ENCODE measurements around the gene ZC3H12C. TPM values are rescaled to one million over a fixed set of nuclear protein-coding genes. Genes with fewer than 3 reads are reported as not detected.

The ZC3H12C gene
- total RNA-seq, 2 donors from 2014 or later, result 9.2 to 18.8 TPM

GRCh38 chr11:110100476-110101240 is 7.5 kb downstream of the ZC3H12C start:
- H3K27me3 ChIP-seq, result no peaks in the 10 kb centered on the region
- intact Hi-C loops (cut with DNase I), result no loop called here
- no peak for DNase-seq
- TF ChIP-seq CTCF (IDR thresholded peaks at IDR 0.05), result no peak
- H3K9me3 ChIP-seq, result no peaks in the 10 kb centered on the region
- no peaks in the 10 kb centered on the region for H3K4me1 ChIP-seq
- H3K9ac ChIP-seq (ENCODE audit: low read depth in 2 of 2, low read length in 2 of 2), result no peak overlapping the region
- no peaks in the 10 kb centered on the region for H3K36me3 ChIP-seq
- H3K27ac ChIP-seq, result no peak overlapping the region
- H3K4me3 ChIP-seq, result no peak overlapping the region

- intact Hi-C loops (cut with DNase I), result no loop called here
- H3K27ac ChIP-seq, result no peak overlapping the region
- H3K4me3 ChIP-seq, result no peak overlapping the region
- no peaks in the 10 kb centered on the region for H3K36me3 ChIP-seq
- H3K4me1 ChIP-seq, result no peaks in the 10 kb centered on the region
- no peak overlapping the region for H3K9ac ChIP-seq (ENCODE audit: low read depth in 2 of 2, low read length in 2 of 2)
- H3K9me3 ChIP-seq, result no peaks in the 10 kb centered on the region
- no peaks in the 10 kb centered on the region for H3K27me3 ChIP-seq
- no peak for TF ChIP-seq CTCF (IDR thresholded peaks at IDR 0.05)
- no peak for DNase-seq
These were observed 13.6 kb downstream of the ZC3H12C start for GRCh38 chr11:110106713-110107274.

DNA sequence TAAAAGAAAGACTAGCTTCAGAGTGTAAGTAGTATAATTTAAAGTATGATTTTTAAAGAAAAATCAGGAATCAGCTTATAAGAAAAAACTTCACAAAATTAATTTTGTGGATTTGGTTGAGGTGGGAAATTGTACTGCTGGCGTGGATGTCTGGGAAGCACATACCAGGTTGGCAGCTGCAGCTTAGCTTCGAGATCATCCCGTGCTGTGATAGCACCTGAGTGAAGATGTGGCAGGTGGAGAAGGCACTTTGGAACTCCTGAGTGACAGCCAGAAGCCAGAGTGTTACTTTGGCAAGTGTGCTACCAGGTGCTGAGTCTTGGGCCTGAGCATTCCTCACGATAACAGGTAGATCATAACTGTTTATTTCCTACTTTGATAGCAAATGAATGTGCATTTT is 17.7 kb downstream of the ZC3H12C start:
- TF ChIP-seq CTCF (IDR thresholded peaks at IDR 0.05), result no peak
- no peak overlapping the region for H3K4me3 ChIP-seq

DNA sequence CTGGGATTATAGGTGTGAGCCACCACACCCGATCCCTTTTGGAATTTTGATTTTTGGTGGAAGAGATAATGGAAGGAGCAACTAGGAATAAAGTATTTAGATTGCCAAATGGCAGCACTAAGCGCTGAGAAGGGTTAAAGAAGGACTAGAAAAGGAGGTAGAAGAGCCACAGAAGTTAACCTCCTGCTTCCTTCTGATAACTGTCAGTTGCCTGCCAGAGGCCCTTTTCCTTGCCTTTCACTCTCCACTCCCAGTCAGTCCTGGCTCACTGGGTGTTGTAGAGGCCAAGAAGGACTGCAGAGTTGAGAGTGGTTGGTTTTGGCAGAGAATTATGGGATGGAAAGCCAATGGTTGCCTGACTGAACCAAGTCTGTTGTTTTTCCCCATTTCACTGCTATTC is 19.3 kb downstream of the ZC3H12C start:
- H3K27ac ChIP-seq, result no peak overlapping the region
- no peak for TF ChIP-seq CTCF (IDR thresholded peaks at IDR 0.05)
- intact Hi-C loops (cut with DNase I), result no loop called here
- H3K36me3 ChIP-seq, result no peaks in the 10 kb centered on the region
- no peak overlapping the region for H3K9ac ChIP-seq (ENCODE audit: low read depth in 2 of 2, low read length in 2 of 2)
- no peaks in the 10 kb centered on the region for H3K4me1 ChIP-seq
- H3K27me3 ChIP-seq, result no peaks in the 10 kb centered on the region
- H3K4me3 ChIP-seq, result no peak overlapping the region
- H3K9me3 ChIP-seq, result no peaks in the 10 kb centered on the region
- no peak for DNase-seq

More for the DNA sequence above, 17.7 kb downstream of the ZC3H12C start:
- Histone ChIP-seq H3K9ac (ENCODE audit: low read depth in 2 of 2, low read length in 2 of 2) (no peak overlapping the region), H3K27me3 (no peaks in the 10 kb centered on the region), H3K4me1 (no peaks in the 10 kb centered on the region), H3K27ac (no peak overlapping the region), H3K9me3 (no peaks in the 10 kb centered on the region), H3K36me3 (no peaks in the 10 kb centered on the region)
- no peak for DNase-seq
- intact Hi-C loops (cut with DNase I), result no loop called here

DNA sequence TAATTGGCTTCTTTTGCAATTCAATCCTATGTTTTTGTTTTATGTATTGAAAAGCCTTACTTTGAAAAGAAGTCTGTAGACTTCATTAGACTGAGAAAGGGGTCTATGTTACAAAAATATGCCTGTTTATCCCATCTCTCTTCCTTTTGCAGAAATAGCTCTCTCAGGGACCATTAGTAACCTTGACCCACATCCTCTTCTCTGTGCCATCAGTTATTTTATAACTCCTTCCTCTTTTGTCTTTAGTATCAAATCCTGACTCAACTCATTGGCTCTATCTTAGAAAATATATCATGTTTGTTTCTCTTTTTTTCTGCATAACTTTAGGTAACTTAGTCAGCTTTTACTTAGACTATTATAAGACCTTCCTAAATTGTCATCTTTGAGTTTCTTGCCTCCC is 20.3 kb downstream of the ZC3H12C start:
- no peak for TF ChIP-seq CTCF (IDR thresholded peaks at IDR 0.05)
- Histone ChIP-seq H3K9ac (ENCODE audit: low read depth in 2 of 2, low read length in 2 of 2) (no peak overlapping the region), H3K27ac (no peak overlapping the region), H3K9me3 (no peaks in the 10 kb centered on the region), H3K36me3 (no peaks in the 10 kb centered on the region), H3K27me3 (no peaks in the 10 kb centered on the region), H3K4me1 (no peaks in the 10 kb centered on the region), H3K4me3 (no peak overlapping the region)
- DNase-seq, result no peak
- intact Hi-C loops (cut with DNase I), result no loop called here
